C1 segment of cervical spinal cord (tissue), 14 donors: ENCODE data around the gene TBC1D22A.

ENCODE experiments used
- DNase-seq, 14 donors: peaks; one replicate each; lab custom pipeline; 2025; lab: John Stamatoyannopoulos, UW

The TBC1D22A gene

GRCh38 chr22:46990937-46991550, 228.6 kb downstream of the TBC1D22A start:
- DNase-seq = no peak

DNA sequence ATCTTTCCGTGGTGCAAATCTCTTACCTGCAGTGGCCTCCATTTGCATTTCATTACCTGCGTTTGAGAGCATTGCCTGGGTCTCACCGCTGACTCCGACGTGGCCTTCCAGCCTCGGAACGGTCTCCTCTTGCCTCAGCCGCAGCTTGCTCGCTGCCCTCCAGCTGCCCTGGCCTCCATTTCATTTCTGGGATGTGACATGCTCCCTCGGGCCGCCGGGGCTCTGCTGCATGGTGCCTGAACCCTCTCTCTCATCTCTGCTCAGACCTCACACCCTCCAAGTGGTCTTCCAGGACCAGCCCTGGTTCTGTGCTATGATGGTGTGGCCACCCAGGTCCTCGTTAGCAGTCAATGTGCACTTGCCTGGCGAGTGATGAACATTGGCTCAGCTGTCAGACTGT, 229.2 kb downstream of the TBC1D22A start:
- no peak for DNase-seq

DNA sequence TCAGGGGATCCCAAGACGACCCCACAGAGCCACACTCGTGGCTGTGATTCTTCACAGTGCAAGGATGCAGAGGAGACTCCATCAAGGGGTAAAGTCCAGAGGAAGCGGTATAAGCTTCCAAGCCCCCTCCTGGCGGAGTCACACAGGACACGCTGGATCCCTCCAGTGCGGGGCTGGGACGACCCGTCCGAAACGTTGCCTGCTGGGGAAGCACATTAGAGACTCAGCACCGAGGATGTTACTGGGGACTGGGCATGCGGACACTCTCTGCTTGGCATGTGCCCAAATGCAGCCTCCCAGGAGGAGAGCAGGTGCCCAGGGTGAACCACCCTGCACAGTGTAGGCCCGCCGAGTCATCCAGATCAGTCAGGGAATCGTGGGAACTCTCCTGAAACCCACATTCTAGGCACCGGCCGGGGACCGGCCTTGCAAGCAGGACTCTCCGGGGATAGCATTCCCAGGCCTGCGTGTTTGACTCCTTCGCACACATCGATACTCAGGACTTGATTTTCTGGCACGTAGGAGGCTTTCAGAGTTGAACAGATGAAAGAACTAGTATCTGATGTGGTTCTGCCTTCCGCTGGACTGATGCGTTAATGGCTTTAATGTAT, 229.8 kb downstream of the TBC1D22A start:
- DNase-seq = no peak

GRCh38 chr22:46993633-46994032, 231.2 kb downstream of the TBC1D22A start:
- DNase-seq = peak in 1 of 14 donors; percentile 24

DNA sequence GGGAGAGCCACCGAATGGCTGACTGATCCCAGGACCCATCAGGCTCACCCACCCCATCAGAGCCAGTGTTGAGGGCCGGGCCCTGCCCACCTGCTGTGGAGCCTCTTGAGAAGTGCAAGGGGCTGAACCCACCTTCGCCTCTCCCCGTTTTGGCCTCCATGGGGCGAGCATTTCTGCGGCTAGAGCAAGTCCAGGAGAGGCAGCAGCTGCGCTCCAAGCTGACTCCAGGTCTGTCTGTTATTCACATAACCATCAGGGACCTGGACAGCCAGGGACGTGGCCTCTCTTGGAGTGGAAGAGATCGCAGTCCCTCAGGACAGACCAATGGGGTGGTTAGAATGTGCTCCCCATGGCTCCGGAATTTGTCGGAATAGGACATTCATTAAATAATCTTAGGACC, 231.8 kb downstream of the TBC1D22A start:
- no peak for DNase-seq

DNA sequence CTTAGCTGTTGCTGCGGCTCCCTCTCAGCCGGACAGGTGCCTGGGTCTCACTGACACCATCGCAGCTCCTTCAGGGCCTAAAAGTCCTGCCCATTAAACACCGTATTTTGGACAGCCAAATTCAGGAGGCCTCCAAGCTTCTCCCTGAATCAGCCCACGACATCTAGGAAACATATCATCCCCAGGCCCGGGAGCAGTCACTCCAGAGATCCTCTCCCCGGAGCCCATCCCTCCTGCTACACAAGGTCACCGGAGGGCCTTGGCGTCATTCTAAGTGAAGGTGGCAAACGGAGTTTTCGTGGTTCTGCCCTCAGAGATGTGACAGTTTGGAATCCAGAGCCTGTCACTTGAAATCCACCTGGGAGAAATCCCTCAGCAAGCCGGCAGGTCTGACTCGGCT, 232.5 kb downstream of the TBC1D22A start:
- DNase-seq = no peak

DNA sequence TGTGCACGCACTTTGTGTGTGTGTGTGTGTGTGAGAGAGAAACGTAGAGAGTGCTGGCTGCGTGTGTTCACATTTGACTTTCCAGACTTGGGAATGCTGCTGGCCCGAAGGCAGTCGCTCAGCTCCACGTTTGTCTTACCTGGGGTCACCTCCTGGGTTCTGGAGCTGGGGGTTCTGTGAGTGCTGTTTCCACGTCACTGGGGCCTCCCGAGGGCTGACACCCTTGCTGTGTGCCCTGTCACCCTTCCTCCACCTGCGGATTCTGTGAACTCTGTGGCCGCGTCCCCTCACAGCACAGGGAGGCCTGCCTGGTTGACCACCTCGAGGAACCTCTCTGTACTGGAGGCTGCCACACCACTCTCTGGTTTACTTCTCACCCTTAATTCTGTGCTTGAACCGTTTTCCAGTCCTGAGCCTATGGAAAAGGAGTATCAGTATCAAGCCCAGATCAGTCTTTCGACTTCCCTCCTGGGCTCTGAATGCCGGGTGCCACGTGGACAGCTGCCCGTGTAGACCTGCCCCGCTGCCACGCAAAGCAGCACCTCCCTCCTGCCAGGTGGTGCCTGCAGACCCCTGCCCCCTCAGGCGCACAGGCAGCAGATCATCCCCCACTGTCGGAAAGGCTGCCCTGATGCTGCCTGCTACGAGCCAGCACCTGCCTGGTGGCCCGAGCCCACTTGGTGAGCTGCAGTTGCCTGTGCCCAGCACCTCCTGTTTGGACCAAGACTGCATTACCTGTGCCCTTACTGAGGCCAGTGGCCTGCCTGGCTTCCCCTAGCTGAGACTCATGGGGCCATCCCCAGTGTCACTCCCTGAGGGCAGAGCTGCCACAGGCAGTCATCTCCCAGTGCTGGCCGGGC, 233.3 kb downstream of the TBC1D22A start:
- DNase-seq = no peak

- DNase-seq = no peak
Observed at GRCh38 chr22:46996595-46997310, 234.3 kb downstream of the TBC1D22A start.

DNA sequence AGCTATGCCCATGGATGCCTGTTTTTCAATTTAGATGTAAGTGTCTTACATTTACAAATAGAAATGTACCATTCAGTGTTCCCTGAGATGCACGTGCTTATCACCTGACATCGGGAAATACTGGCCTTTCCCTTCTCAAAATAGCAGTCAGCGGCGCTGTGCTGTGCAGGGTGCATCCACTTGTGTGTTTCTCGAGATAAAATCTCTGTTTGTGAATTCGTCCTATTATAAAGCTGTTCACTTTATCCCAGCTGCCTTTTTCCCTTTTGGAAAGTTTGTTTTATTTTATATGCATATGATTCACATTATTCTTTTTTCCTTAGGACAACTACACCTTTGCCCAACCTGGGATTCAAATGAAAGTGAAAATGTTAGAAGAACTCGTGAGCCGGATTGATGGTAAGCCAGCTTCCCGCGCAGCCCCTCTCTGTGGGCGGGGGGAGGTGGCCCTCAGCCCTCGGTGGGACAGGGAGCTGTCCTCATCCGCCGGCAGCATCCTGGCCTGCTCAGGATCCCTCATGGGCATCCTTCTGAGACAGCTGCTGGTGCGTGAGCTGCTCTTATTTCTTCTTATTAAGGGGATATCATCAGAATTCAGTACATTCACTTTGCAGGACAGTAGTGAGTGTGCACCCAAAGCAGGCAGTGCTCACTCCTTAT, 235.0 kb downstream of the TBC1D22A start:
- DNase-seq = no peak

- peak in 1 of 14 donors; percentile 75 for DNase-seq
Observed at GRCh38 chr22:46998331-46998730, 235.9 kb downstream of the TBC1D22A start.

DNA sequence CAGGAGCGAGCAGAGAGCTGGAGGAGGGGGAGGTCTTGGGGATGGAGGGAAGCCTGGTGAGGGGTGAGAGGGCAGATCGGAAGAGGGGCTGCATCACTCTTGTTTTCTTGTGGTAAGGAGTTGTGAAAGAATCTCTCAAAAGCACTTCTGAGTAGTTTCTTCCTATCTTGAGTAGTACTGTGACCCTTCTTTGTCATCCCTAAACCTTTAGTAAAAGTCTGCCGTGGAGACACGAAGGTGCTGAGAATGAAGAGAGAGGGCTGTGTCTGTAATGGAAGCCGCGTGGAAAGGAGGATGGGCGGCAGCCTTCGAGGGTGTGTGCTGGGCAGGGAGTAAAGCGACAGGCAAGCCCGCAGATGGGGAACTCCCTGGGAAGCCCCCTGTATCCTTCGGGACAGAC, 237.8 kb downstream of the TBC1D22A start:
- no peak for DNase-seq

- DNase-seq = no peak
Observed at GRCh38 chr22:47000888-47001287, 238.4 kb downstream of the TBC1D22A start.

DNA sequence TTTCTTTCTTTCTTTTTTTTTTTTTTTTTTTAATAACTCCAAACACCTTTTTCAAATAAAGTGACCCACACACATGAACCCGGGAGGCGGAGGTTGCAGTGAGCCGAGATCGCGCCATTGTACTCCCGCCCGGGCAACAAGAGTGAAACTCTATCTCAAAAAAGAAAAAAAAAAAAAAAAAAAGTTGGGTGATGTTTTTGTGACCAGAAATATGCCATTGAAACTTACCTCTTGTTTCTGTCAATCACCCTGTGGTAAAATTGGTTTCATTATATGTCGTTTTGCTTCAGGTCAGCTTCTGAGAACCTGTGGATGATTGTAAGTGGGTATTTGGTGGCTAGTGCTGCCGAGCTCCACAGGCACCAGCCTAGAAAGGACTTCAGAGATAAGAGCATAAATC, 238.8 kb downstream of the TBC1D22A start:
- no peak for DNase-seq

- DNase-seq = no peak
Observed at GRCh38 chr22:47002692-47003091, 240.2 kb downstream of the TBC1D22A start.

DNA sequence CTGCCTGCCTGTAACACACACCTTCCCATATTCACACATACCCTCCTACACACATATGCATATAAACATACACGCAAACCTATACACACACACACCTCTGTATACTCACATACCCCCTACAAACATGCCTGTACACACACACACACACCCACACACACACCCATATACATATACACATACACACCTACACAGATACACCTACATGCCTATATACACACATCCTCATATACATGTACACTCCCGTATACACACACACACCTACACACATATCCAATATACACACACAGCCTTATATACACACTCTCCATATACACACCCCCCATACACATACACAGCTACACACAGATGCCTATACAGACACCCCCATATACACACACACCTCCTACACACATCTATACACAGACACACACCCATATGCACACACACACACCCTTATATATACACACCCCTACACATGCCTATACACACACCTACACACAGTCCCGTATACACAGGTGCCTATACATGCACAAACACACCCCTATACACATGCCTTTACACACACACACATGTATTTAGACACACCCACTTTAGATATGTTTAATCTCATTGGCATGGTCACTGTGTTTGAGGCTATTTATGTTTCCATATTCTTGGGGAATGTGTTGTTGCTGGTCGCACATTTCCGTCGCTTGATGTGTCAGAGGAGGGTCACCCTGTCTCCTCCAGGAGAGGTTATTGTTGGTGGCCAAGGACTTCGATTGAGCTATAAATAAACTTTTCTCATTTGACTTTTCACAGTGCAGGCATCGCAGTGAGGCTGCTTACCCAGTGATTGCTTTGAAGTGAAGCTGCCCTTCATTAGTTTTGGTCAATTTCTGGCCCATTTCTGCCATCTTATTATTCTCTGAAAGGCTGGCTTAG, 243.3 kb downstream of the TBC1D22A start:
- DNase-seq = no peak

- no peak for DNase-seq
Observed at GRCh38 chr22:47006433-47006832, 244.0 kb downstream of the TBC1D22A start.

GRCh38 chr22:47006869-47007268, 244.4 kb downstream of the TBC1D22A start:
- no peak for DNase-seq

- no peak for DNase-seq
Observed at GRCh38 chr22:47007496-47007895, 245.0 kb downstream of the TBC1D22A start.

- DNase-seq = no peak
Observed at GRCh38 chr22:47008208-47008885, 245.9 kb downstream of the TBC1D22A start.
